GM12878 (cell line): ENCODE results near the gene NRXN3.

ENCODE experiments used
- ATF3 ChIP-seq: IDR thresholded peaks from 2 replicates; pipeline ENCODE4 v1.6.1; 2011; ENCODE audit warnings: low read depth, mild to moderate bottlenecking, low read length, moderate library complexity, borderline replicate concordance; ENCODE audit errors: extremely low read depth
- CREB1 ChIP-seq: IDR thresholded peaks from 2 replicates; pipeline ENCODE4 v1.6.1; 2012; ENCODE audit warnings: low read depth, mild to moderate bottlenecking, inconsistent platforms
- CTCF ChIP-seq, 3 experiments: IDR thresholded peaks in 2 of 3; conservative IDR thresholded peaks in 1 of 3; 2 replicates each; pipeline ENCODE4 v1.5.1; 2011; ENCODE audit warnings: low read depth in 3 of 3, low read length in 3 of 3, mild to moderate bottlenecking in 3 of 3, control low read depth in 2 of 3, moderate library complexity in 2 of 3, inconsistent platforms in 1 of 3, mixed read lengths in 1 of 3; ENCODE audit not compliant: control insufficient read depth in 2 of 3, insufficient read depth in 1 of 3; ENCODE audit errors: extremely low read depth in 1 of 3
- MTA3 ChIP-seq: IDR thresholded peaks from 2 replicates; pipeline ENCODE4 v1.6.1; 2012; ENCODE audit warnings: low read length, inconsistent platforms, borderline replicate concordance
- POLR2A ChIP-seq: IDR thresholded peaks from 2 replicates; pipeline ENCODE4 v1.6.1; 2011; ENCODE audit warnings: low read depth, mild to moderate bottlenecking, low read length

- no peak for TF ChIP-seq MTA3
- no peak for TF ChIP-seq CTCF (IDR thresholded peaks at IDR 0.05 in 2 of 3, conservative IDR thresholded peaks at IDR 0.05 in 1 of 3; ENCODE audit: control insufficient read depth in 2 of 3, extremely low read depth in 1 of 3, insufficient read depth in 1 of 3, low read depth in 3 of 3, low read length in 3 of 3)
- no peak for TF ChIP-seq POLR2A
- no peak for TF ChIP-seq ATF3
- TF ChIP-seq CREB1, result no peak
Measured at GRCh38 chr14:79076428-79076827, 906.3 kb downstream of the NRXN3 start.
